ENCODE results near the gene ZNF568.

Gene ZNF568
- total RNA-seq, result 12.3 to 25.4 (median 14.5) reads per million in 3 experiments

DNA sequence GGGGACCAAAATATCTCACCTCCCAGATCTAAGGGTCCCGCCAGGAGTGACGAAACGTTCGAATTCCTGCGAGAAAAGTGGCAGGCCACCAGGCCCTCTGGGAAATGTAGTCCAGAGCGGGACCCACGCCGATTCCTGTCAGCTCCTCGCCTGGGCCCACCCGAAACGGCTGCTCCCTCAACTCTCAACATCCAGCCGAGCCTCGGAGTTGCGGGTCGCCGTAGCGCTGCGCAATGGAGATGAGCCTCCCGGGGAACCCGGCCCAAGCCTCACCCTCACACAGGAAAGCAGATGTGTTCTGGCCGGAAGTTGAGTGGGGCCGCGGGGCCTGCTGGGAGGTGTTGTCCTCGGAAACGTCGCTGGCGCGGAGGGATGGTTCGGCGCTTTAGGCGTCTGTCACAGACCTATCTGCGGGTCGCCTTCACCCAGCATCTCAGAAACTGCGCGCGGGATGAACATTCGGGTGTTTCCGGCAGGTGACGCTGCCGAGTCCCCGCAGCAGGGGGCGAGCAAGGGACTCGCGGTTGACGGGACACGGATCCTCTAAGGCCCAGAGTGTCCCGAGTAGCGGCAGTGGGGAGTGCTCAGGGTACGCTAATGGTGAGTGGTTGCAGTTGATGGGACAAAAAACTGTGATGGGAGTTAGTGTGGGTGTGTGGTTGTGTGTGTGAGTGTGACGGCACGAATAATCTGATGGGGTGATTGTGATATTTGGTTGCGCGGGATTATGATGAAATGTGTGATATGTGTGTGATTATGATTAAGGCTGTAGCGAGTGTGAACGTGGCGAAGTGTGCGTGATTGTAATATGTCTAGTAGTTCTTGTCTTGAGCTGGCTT is at the start of gene ZNF568, which contains the start of gene ZNF829:
ZNF568 (plus strand) TSS at position 341 of the 839 bp plus-strand sequence. CDS start 6,439 bp downstream, outside the sequence.
ZNF829 (minus strand) TSS at position 300 of the 839 bp plus-strand sequence. CDS start 1,124 bp downstream, outside the sequence.
- peak; percentile 93 for DNase-seq

DNA sequence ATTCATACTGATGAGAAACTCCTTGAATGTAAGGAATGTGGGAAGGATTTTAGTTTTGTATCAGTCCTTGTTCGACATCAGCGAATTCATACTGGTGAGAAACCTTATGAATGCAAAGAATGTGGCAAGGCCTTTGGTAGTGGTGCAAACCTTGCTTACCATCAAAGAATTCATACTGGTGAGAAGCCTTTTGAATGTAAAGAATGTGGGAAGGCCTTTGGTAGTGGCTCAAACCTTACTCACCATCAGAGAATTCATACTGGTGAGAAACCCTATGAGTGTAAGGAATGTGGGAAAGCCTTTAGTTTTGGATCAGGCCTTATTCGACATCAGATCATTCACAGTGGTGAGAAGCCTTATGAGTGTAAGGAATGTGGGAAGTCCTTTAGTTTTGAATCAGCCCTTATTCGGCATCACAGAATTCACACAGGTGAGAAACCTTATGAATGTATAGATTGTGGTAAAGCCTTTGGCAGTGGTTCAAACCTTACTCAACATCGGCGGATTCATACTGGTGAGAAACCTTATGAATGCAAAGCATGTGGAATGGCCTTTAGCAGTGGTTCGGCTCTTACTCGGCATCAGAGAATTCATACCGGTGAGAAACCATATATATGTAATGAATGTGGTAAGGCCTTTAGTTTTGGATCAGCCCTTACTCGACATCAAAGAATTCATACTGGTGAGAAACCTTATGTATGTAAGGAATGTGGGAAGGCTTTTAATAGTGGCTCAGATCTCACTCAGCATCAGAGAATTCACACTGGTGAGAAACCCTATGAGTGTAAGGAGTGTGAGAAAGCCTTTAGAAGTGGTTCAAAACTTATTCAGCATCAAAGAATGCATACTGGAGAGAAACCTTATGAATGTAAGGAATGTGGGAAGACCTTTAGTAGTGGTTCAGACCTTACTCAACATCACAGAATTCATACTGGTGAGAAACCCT is 38.9 kb upstream of the ZNF568 start:
- no peak for DNase-seq

DNA sequence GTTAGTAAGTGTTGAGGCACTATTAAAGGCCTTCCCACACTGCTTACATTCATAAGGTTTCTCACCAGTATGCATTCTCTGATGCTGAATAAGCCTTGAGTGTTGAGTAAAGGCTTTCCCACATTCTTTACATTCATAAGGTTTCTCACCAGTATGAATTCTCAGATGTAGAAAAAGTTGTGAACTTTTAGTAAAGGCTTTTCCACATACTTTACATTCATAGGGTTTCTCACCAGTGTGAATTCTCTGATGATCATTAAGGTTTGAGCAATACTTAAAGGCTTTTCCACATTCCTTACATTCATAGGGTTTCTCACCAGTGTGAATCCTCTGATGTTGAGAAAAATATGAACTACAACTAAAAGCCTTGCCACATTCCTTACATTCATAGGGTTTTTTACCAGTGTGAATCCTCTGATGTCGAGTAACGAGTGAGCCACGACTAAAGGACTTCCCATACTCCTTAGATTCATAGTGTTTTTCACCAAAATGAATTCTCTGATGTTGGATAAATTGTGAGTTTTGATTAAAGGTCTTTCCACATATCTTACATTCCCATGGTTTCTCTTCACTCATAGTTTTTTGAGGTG is 24.3 kb upstream of the ZNF568 start:
- no peak for DNase-seq

DNA sequence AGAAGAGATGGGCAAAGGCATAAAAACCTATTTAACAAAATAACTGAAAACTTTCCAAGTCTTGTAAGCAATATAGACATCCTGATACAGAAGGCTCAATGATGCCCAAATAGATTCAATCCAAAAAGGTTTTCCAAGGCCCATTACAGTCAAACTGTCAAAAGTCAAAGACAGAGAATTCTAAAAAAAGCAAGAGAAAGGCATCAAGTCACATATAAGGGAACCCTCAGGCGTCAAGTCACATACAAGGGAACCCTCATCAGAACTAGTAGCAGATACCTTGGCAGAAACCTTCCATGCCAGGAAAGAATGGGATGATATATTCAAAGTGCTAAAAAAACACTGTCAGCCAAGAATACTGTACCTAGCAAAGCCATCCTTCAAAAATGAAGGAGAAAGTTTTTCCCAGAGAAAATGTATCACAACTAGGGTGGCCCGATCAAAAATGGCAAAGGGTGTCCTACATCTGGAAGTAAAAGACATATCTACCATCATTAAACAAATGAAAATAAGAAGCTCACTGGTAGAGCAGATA is 21.2 kb upstream of the ZNF568 start:
- DNase-seq, result no peak

DNA sequence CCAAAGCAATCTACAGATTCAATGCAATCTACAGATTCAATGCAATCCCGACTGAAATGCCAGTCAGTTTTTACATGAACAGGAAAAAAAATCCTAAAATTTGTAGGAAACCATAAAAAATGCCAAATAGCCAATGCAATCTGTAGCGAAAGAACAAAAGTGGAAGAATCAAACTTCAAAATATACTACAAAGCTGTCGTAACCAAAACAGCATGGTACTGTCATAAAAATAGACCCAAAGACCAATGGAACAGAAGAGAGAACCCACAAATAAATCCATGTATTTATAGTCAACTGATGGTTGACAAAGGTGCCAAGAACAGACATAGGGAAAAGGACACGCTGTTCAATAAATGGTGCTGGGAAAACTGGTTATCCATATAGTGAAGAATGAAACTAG is 17.7 kb upstream of the ZNF568 start:
- no peak for DNase-seq

DNA sequence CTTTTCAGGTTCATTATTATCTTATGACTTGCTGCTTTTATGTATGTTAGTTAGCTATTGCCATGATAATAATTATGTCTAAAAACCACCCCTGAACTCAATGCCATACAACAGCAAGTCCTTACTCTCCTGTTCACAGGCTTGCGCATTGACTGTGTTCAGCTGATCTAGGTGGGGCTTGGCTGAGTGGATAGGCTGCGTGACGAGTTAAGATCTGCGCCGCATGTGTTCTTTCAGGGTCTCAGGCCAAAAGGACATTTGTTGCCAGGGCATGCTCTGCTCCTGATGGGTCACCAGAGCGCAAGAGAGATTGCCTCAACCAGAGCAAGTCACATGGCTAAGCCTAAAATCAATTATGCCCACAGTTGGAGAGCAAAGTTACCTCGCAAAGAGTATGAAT is 859 bp downstream of the ZNF568 start:
- DNase-seq, result no peak

DNA sequence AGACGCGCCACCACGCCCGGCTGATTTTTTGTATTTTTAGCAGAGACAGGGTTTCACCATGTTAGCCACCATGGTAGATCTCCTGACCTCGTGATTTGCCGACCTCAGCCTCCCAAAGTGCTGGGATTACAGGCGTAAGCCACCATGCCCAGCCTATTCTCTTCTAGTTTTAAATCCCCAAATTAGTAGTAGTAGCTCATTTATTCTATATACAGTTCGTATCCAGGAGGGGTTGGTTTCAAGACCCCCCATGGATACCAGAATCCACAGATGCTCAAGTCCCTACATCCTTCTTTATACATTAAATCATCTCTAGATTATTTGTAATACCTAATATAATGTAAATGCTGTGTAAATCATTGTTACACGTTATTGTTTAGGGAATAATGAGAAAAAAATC is 2.0 kb downstream of the ZNF568 start:
- no peak for DNase-seq

DNA sequence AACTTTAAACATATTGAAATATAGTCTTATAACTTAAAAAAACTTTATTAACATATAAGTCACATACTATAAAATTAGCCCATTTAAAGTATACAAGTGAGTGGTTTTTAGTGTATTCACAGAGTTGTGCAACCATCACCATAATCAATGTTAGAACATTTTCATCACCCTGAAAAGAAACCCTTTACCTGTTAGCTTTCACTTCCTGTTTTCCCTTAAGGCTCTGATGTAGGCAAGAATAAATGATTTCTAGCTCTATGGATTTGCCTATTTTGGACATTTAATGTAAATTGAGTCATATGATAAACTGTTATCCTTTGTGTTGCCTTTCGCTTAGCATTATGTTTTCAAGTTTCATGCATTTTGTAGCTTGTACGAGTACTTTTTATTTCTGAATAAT is 15.6 kb downstream of the ZNF568 start:
- DNase-seq, result no peak

DNA sequence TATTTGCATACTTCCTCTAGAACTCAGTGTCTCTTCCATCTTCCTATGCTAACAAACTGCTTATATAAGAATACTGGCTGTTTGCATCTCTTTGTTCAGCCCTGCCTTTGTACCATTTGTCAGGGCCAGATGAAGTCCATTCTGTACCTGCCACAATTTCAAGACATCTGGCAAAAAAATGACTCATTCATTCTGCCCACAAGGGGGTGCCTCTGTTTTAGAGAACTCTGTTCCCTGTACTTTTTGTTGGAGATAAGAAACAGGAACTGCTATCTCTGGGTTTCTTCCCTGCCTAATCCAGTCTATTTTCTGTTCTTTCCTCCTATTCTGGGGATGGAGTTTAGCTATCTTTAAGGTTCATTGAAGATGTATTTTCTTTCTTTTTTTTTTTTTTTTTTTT is 23.0 kb downstream of the ZNF568 start:
- no peak for DNase-seq

DNA sequence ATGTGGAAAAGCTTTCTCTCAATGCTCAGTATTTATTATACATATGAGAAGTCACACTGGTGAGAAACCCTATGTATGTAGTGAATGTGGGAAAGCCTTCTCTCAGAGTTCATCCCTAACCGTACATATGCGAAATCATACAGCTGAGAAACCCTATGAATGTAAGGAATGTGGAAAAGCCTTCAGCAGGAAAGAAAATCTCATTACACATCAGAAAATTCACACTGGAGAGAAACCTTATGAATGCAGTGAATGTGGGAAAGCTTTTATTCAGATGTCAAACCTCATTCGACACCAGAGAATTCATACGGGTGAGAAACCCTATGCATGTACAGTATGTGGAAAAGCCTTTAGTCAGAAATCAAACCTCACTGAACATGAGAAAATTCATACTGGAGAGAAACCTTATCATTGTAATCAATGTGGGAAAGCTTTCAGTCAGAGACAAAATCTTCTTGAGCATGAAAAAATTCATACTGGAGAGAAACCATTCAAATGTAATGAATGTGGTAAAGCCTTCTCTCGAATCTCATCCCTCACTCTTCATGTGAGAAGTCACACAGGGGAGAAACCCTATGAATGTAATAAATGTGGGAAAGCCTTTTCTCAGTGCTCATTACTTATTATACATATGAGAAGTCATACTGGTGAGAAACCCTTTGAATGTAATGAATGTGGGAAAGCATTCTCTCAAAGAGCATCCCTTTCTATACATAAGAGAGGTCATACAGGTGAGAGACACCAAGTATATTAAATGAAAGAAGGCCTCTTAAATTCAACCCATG is 34.4 kb downstream of the ZNF568 start:
- no peak for DNase-seq

DNA sequence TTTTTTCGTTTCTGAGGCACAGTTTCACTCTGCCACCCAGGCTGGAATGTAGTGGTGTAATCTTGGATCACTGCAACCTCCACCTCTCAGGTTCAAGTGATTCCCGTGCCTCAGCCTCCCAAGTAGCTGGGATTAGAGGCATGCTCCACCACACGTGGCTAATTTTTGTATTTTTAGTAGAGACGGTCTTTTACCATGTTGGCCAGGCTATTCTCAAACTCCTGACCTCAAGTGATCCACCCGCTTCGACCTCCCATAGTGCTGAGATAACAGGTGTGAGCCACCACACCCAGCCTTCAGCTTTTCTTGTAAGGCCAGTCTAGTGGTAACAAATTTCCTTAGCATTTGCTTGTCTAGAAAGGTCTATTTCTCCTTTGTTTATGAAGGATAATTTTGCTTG is 46.2 kb downstream of the ZNF568 start:
- DNase-seq, result no peak

DNA sequence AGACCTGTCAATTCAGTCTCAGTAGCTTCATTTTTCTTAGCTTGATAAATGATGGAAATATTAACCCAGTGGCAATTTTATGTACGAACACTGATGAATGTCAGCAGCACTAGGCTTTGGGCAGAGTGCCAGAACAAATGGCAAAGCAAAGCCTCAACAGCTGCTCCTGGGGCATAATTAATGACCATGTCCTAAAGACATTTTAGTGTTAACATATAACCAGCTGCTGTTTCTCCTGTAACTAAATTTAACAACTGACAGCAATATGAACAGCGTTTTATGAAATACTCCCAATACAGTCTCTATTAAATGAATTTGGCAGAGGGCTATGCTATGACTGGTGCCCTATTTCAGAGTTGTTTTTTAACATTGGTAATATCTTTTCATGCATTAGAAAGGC is 47.1 kb downstream of the ZNF568 start:
- no peak for DNase-seq

DNA sequence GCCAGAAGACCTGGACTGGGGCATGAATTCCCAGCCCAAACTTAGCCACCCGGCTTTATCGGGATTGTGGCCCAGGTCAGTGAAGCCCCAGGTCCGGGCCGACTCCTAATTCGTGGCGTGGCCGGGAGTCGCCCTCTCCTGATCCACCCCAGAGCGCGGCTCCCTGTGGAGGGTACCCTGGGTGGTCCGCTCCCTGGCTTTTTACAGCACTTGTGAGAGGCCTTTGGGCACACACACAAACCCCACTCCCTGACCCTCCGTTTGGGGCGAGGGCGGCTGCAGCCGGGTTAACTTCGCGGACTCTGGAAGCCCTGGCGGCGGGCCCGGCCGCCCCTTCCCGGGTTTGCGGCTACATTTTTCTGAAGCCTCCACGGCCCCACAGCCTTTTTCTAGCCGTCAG is 56.4 kb downstream of the ZNF568 start:
- no peak for DNase-seq

DNA sequence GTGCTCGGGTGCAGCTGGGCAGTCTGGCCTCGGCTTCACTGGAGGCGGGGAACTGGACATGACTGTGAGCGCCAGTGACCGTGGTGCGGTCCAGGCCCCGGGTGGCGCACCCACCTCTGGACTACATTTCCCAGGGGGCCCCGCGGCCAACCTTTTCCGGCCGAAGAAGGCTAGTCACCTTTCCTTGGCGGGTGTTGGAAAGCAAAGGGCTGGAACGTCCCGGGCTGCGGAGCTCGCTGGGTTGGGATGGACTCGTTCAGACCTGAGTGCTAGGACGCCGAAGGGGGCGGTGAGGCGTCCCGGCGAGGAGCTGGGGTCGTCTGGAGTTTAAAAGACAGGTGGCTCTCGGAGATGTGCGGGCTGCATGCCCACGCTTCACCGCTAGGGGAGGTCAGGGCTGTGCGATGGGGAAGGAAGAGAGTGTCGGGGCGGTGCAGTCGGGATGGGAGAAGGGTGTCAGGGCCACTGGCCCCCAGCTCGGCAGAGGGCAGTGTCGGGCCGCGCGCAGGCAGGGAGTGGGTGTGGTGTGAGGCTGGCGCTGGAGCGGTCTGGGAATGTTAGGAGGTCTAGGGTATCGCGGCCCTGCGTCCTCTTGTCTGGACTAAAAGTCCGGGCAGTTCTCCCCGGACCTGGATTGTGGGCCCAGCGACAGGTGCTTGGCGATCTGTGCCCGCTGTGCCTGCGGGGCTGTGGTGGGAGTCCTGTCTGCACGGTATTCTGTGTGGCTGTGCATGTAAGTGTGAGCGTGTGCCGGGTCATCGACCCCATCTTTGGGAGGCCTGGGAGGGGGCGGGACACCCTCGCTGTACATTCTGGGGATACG is 57.1 kb downstream of the ZNF568 start:
- peak; percentile 70 for DNase-seq

DNA sequence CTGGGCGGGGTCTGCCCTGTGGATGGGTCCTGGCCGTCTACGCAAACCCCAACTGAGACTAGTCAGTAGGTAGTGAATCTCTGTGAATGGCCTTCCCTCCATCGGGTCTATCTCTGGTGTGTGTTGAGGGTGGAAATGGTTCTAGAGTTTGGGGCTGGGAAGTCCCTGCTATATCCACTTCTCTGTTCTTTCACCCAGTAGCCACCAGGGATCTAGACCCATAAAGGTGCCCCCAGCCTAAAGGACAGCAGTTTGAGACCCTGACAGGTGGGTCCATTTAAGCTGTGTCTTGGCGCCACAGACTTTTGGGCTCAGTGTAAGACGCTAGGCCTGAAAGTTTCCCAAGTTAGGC is 57.7 kb downstream of the ZNF568 start:
- no peak for DNase-seq

DNA sequence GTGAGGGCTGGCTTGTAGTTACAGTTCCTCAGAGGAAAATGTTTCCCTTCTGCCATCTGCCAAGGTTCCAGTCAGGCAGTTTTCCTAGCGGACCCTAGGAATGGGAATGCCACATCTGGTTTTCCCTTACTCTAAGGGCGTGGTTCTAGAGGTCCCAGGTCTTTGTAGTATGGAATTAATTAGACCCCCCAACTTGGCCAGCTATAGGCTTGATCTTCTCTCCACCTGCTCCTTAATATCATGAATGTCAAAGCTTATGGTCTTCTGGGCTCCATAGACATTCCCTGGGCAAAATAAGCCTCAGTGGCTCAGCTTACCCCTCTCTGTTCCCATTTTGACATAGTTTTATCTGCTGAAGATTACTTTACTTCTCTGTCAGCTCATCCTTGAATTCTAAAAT is 70.0 kb downstream of the ZNF568 start:
- DNase-seq, result no peak

DNA sequence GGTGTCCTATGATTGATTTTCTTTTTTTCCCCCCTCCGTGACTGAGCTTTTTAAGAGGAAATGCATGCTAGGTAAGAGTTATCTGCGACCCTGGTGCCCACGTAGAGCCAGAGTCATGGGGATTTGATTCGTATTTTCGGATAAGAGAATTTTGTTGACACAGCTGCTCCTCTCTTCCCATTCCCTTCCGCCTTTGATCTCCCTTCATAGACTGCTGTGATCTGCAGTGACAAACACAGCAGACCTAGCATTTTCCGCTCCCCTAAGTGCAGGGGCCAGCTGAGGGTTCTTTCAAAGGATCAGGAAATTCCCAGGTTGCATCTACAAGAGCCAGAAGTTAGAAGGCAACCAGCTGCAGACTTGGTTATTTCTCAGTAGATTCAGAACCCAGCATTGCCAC is 70.5 kb downstream of the ZNF568 start:
- DNase-seq, result no peak

DNA sequence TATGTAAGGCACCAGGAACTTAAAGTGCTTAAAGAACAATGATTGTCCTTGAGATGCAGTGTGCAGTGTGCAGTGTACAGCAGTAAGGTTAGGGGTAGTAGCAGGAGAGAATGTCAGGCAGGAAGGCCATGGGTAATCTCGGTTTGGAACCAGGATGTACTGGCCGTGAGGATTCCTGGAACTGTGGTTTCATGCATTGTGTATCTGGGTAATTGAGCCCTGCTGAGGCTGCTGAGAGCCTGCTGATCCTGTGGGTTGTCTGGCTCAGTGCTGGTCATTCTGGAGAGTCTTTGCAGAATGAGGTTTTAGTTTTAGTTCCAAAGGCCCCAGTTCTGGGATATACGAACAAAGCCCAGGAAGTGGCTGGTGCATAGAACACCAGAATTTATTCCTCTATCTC is 71.0 kb downstream of the ZNF568 start:
- no peak for DNase-seq

DNA sequence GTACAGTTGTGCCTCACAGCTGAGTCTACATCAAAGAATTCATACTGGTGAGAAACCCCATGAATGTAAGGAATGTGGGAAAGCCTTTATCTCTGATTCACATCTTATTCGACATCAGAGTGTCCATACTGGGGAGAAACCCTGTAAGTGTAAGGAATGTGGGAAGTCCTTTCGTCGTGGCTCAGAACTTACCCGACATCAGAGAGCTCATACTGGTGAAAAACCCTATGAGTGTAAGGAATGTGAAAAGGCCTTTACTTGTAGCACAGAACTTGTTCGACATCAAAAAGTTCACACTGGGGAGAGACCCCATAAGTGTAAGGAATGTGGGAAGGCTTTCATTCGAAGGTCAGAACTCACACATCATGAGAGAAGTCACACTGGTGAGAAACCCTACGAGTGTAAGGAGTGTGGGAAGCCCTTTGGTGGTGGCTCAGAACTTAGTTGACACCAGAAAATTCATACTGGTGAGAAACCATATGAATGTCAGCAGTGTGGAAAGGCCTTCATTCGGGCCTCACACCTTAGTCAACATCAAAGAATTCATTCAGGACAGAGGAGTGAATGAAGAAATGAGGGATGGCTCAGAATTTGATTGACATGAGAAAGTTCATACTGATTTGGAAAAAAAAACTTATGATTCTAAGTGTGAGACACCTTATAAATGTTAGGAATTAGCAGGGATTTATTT is 81.2 kb downstream of the ZNF568 start:
- DNase-seq, result no peak

DNA sequence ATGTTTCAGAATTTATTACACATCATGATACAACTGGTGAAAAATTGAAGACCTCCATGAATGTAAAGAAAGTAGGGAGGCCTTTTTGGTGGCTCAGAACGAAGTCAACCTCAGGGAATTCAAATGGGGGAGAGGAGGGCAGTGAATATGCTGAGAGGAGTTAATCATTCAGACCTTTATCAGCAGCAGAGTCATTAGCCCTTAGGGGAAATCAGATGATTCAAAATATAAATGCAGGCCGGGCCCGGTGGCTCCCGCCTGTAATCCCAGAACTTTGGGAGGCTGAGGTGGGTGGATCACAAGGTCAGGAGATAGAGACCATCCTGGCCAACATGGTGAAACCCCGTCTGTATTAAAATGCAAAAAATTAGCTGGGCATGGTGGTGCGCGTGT is 81.7 kb downstream of the ZNF568 start:
- DNase-seq, result no peak

DNA sequence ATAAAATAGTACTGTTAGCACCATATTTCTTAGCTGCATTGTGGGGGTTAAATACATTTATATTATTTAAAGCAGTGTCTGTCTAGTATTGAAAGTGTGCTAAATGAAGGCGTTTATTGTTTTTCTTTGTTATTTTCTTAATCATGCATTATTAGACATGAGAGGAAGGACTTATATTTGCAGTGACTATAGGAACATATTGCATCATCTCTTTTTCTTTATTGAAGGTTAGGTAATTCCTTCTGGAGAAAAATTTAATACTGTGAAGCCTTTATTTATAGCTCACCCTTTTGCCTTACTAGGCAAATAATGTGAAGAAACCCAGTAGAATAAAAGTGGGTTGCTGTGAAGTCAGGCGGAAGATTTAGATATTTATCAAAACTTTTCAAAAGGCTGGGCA is 83.2 kb downstream of the ZNF568 start:
- no peak for DNase-seq
